RWPE2 (cell line): ENCODE results near the gene ACOT4.
"Not testable (repeated sequence)": the region's sequence is repeated elsewhere in the genome, so short reads cannot be mapped to it uniquely, and the experiment has no call there.

ENCODE experiments used
- ATAC-seq: fragments of 200-7000 bp; cut with Tn5 transposase; 3 replicates; pipeline ENCODE4 v1.9.1; 2021; ENCODE audit warnings: low read depth
- DNase-seq: peaks from one replicate; pipeline ENCODE4 v3.0.0-alpha.2; 2020; ENCODE audit warnings: low spot score
- H3K27ac ChIP-seq: fragments of 450-650 bp; 2 replicates; pipeline ENCODE4 v1.5.1; 2017; ENCODE audit warnings: mild to moderate bottlenecking; ENCODE audit not compliant: poor library complexity, severe bottlenecking
- H3K27me3 ChIP-seq: fragments of 250-450 bp; sonication (Bioruptor Pico); 2 replicates; pipeline ENCODE4 v1.5.1; 2021; ENCODE audit warnings: mild to moderate bottlenecking, moderate library complexity; ENCODE audit not compliant: insufficient read depth, poor library complexity, severe bottlenecking
- H3K36me3 ChIP-seq: fragments of 250-450 bp; sonication (Bioruptor Pico); 2 replicates; pipeline ENCODE4 v1.5.1; 2020; ENCODE audit warnings: low read depth, mild to moderate bottlenecking, moderate library complexity
- H3K4me1 ChIP-seq: fragments of 250-450 bp; sonication (Bioruptor Pico); 2 replicates; pipeline ENCODE4 v1.5.1; 2021; ENCODE audit warnings: mild to moderate bottlenecking, moderate library complexity; ENCODE audit not compliant: insufficient read depth, poor library complexity, severe bottlenecking
- H3K4me3 ChIP-seq: fragments of 250-450 bp; sonication (Bioruptor Pico); 2 replicates; pipeline ENCODE4 v1.5.1; 2021; ENCODE audit warnings: mild to moderate bottlenecking, moderate library complexity; ENCODE audit not compliant: severe bottlenecking
- H3K9me3 ChIP-seq: fragments of 250-450 bp; sonication (Bioruptor Pico); 2 replicates; pipeline ENCODE4 v1.5.1; 2021; ENCODE audit warnings: mild to moderate bottlenecking, moderate library complexity; ENCODE audit not compliant: severe bottlenecking
- CTCF ChIP-seq: fragments of 450-650 bp; IDR thresholded peaks from one replicate; pipeline ENCODE4 v1.5.1; 2017; ENCODE audit warnings: mild to moderate bottlenecking, moderate library complexity; ENCODE audit not compliant: poor library complexity, severe bottlenecking

The ACOT4 gene

GRCh38 chr14:73588695-73589094 is 3.0 kb upstream of the ACOT4 start:
- ATAC-seq: no peak
- no peak overlapping the region for H3K27ac ChIP-seq
- no peak overlapping the region for H3K4me3 ChIP-seq
- no peak for TF ChIP-seq CTCF
- no peak for DNase-seq
- no peaks in the 10 kb centered on the region for H3K36me3 ChIP-seq
- H3K4me1 ChIP-seq: no peaks in the 10 kb centered on the region
- no peaks in the 10 kb centered on the region for H3K27me3 ChIP-seq
- H3K9me3 ChIP-seq: no peaks in the 10 kb centered on the region

- Histone ChIP-seq H3K4me3 (no peak overlapping the region), H3K36me3 (no peaks in the 10 kb centered on the region), H3K4me1 (no peaks in the 10 kb centered on the region), H3K27me3 (no peaks in the 10 kb centered on the region), H3K27ac (no peak overlapping the region), H3K9me3 (no peaks in the 10 kb centered on the region)
- no peak for TF ChIP-seq CTCF
- DNase-seq: no peak
- no peak for ATAC-seq
Measured at GRCh38 chr14:73589116-73589515, 2.6 kb upstream of the ACOT4 start.

- ATAC-seq, H3K27me3 ChIP-seq, DNase-seq, H3K36me3 ChIP-seq, H3K9me3 ChIP-seq, H3K27ac ChIP-seq, H3K4me3 ChIP-seq, H3K4me1 ChIP-seq: not testable (repeated sequence)
Measured at GRCh38 chr14:73590673-73591004, 1.0 kb upstream of the ACOT4 start.

GRCh38 chr14:73594491-73594890 is 2.8 kb downstream of the ACOT4 start:
- no peaks in the 10 kb centered on the region for H3K36me3 ChIP-seq
- DNase-seq (no peak), ATAC-seq (no peak)
- no peaks in the 10 kb centered on the region for H3K27me3 ChIP-seq
- no peaks in the 10 kb centered on the region for H3K4me1 ChIP-seq
- H3K4me3 ChIP-seq: no peak overlapping the region
- no peak overlapping the region for H3K27ac ChIP-seq
- no peak for TF ChIP-seq CTCF
- H3K9me3 ChIP-seq: no peaks in the 10 kb centered on the region

- Histone ChIP-seq H3K4me1 (peaks cover 12% of the 10 kb centered on the region), H3K36me3 (no peaks in the 10 kb centered on the region), H3K4me3 (no peak overlapping the region), H3K27ac (no peak overlapping the region), H3K9me3 (no peaks in the 10 kb centered on the region), H3K27me3 (no peaks in the 10 kb centered on the region)
- no peak for DNase-seq
- no peak for TF ChIP-seq CTCF
- peak; percentile 10; the same call in 1 of the 3 replicates for ATAC-seq
Measured at GRCh38 chr14:73599499-73599898, 7.8 kb downstream of the ACOT4 start.
